ENCODE results near the gene FOXL2NB. TPM values are rescaled to one million over a fixed set of nuclear protein-coding genes. Genes with fewer than 3 reads are reported as not detected.
A peak's percentile ranks its signal among the peaks of the same experiment; 100 is the strongest.

FOXL2NB gene
- total and polyA plus RNA-seq, 5 donors: not detected

GRCh38 chr3:138939561-138940241 is 7.3 kb upstream of the FOXL2NB start:
- Histone ChIP-seq H3K4me3 (ENCODE audit: low read length) (no peak overlapping the region), H3K4me1 (ENCODE audit: control insufficient read depth, insufficient read depth, low read length) (no peaks in the 10 kb centered on the region)
- no peak for ATAC-seq

GRCh38 chr3:138940446-138940845 is 6.6 kb upstream of the FOXL2NB start:
- intact Hi-C loops (cut with DNase I): no loop called here
- Histone ChIP-seq H3K4me1 (ENCODE audit: control insufficient read depth, insufficient read depth, low read length) (no peaks in the 10 kb centered on the region), H3K9me3 (ENCODE audit: control insufficient read depth, low read length) (no peaks in the 10 kb centered on the region), H3K27ac (ENCODE audit: low read length) (no peak overlapping the region), H3K4me3 (ENCODE audit: low read length) (no peak overlapping the region), H3K27me3 (ENCODE audit: control insufficient read depth, insufficient read depth) (no peaks in the 10 kb centered on the region)
- ATAC-seq (no peak), DNase-seq (no peak)
- 66% methylated on average over 6 of the region's 6 CpGs for WGBS

More at GRCh38 chr3:138939561-138940241, 7.3 kb upstream of the FOXL2NB start:
- intact Hi-C loops (cut with DNase I): loop anchor here in 3 of 4 donors (5.0 to 10.0 kb wide), 2 partner anchors 385 to 388 kb away; no protein-coding TSS in a partner anchor
- Histone ChIP-seq H3K27me3 (ENCODE audit: control insufficient read depth, insufficient read depth) (no peaks in the 10 kb centered on the region), H3K27ac (ENCODE audit: low read length) (no peak overlapping the region), H3K9me3 (ENCODE audit: control insufficient read depth, low read length) (no peaks in the 10 kb centered on the region)
- no peak for DNase-seq
- WGBS: 6% methylated on average over 52 of the region's 52 CpGs

- no peak for ATAC-seq
- no peak overlapping the region for H3K27ac ChIP-seq (ENCODE audit: low read length)
- H3K9me3 ChIP-seq (ENCODE audit: control insufficient read depth, low read length): no peaks in the 10 kb centered on the region
- intact Hi-C loops (cut with DNase I): no loop called here
- H3K4me3 ChIP-seq (ENCODE audit: low read length): no peak overlapping the region
- H3K27me3 ChIP-seq (ENCODE audit: control insufficient read depth, insufficient read depth): no peaks in the 10 kb centered on the region
- peaks cover 3% of the 10 kb centered on the region for H3K4me1 ChIP-seq (ENCODE audit: control insufficient read depth, insufficient read depth, low read length)
- 59% methylated on average over 7 of the region's 7 CpGs for WGBS
- DNase-seq: peak in 1 of 3 donors; percentile 76
These were observed 5.6 kb upstream of the FOXL2NB start for GRCh38 chr3:138941259-138941885.

- Histone ChIP-seq H3K4me1 (ENCODE audit: control insufficient read depth, insufficient read depth, low read length) (peaks cover 3% of the 10 kb centered on the region), H3K4me3 (ENCODE audit: low read length) (no peak overlapping the region), H3K27me3 (ENCODE audit: control insufficient read depth, insufficient read depth) (no peaks in the 10 kb centered on the region), H3K9me3 (ENCODE audit: control insufficient read depth, low read length) (no peaks in the 10 kb centered on the region), H3K27ac (ENCODE audit: low read length) (no peak overlapping the region)
- intact Hi-C loops (cut with DNase I): no loop called here
- no peak for DNase-seq
- WGBS: 72% methylated on average over 4 of the region's 4 CpGs
- ATAC-seq: no peak
These were observed 4.7 kb upstream of the FOXL2NB start for GRCh38 chr3:138942271-138942670.

GRCh38 chr3:138942861-138943623 is 4.0 kb upstream of the FOXL2NB start:
- WGBS: 22% methylated on average over 25 of the region's 25 CpGs
- H3K4me3 ChIP-seq (ENCODE audit: low read length): no peak overlapping the region
- H3K4me1 ChIP-seq (ENCODE audit: control insufficient read depth, insufficient read depth, low read length): peaks cover 3% of the 10 kb centered on the region
- intact Hi-C loops (cut with DNase I): no loop called here
- no peak for DNase-seq
- H3K27ac ChIP-seq (ENCODE audit: low read length): no peak overlapping the region
- ATAC-seq: no peak
- H3K27me3 ChIP-seq (ENCODE audit: control insufficient read depth, insufficient read depth): no peaks in the 10 kb centered on the region
- H3K9me3 ChIP-seq (ENCODE audit: control insufficient read depth, low read length): no peaks in the 10 kb centered on the region

GRCh38 chr3:138943724-138944653 is 3.0 kb upstream of the FOXL2NB start:
- peaks cover 3% of the 10 kb centered on the region for H3K4me1 ChIP-seq (ENCODE audit: control insufficient read depth, insufficient read depth, low read length)
- intact Hi-C loops (cut with DNase I): no loop called here
- 16% methylated on average over 30 of the region's 30 CpGs for WGBS
- no peak for DNase-seq
- no peak overlapping the region for H3K27ac ChIP-seq (ENCODE audit: low read length)
- no peak overlapping the region for H3K4me3 ChIP-seq (ENCODE audit: low read length)
- H3K9me3 ChIP-seq (ENCODE audit: control insufficient read depth, low read length): no peaks in the 10 kb centered on the region
- no peaks in the 10 kb centered on the region for H3K27me3 ChIP-seq (ENCODE audit: control insufficient read depth, insufficient read depth)
- no peak for ATAC-seq

GRCh38 chr3:138944654-138944928 is 2.4 kb upstream of the FOXL2NB start:
- Histone ChIP-seq H3K4me3 (ENCODE audit: low read length) (peak overlapping the region; percentile 0), H3K27me3 (ENCODE audit: control insufficient read depth, insufficient read depth) (no peaks in the 10 kb centered on the region), H3K9me3 (ENCODE audit: control insufficient read depth, low read length) (no peaks in the 10 kb centered on the region), H3K4me1 (ENCODE audit: control insufficient read depth, insufficient read depth, low read length) (peaks cover 3% of the 10 kb centered on the region), H3K27ac (ENCODE audit: low read length) (no peak overlapping the region)
- ATAC-seq (no peak), DNase-seq (no peak)
- intact Hi-C loops (cut with DNase I): no loop called here
- 14% methylated on average over 12 of the region's 12 CpGs for WGBS

GRCh38 chr3:138944929-138945708 is 1.9 kb upstream of the FOXL2NB start:
- whole genome bisulfite sequencing: 3% methylated on average over 80 of the region's 80 CpGs
- no peak for ATAC-seq
- no peak for DNase-seq
- no peak overlapping the region for H3K27ac ChIP-seq (ENCODE audit: low read length)
- no peaks in the 10 kb centered on the region for H3K27me3 ChIP-seq (ENCODE audit: control insufficient read depth, insufficient read depth)
- intact Hi-C loops (cut with DNase I): no loop called here
- no peaks in the 10 kb centered on the region for H3K9me3 ChIP-seq (ENCODE audit: control insufficient read depth, low read length)
- peak overlapping the region; percentile 46 for H3K4me3 ChIP-seq (ENCODE audit: low read length)
- peaks cover 3% of the 10 kb centered on the region for H3K4me1 ChIP-seq (ENCODE audit: control insufficient read depth, insufficient read depth, low read length)

- Histone ChIP-seq H3K4me1 (ENCODE audit: control insufficient read depth, insufficient read depth, low read length) (peaks cover 3% of the 10 kb centered on the region), H3K27me3 (ENCODE audit: control insufficient read depth, insufficient read depth) (no peaks in the 10 kb centered on the region)
- WGBS: 1% methylated on average over 120 of the region's 120 CpGs
These were observed 1.0 kb upstream of the FOXL2NB start for GRCh38 chr3:138945709-138946662.

More at GRCh38 chr3:138945709-138946662, 1.0 kb upstream of the FOXL2NB start:
- H3K4me3 ChIP-seq (ENCODE audit: low read length): peak overlapping the region; percentile 46
- intact Hi-C loops (cut with DNase I): no loop called here
- ATAC-seq (no peak), DNase-seq (no peak)
- no peak overlapping the region for H3K27ac ChIP-seq (ENCODE audit: low read length)
- H3K9me3 ChIP-seq (ENCODE audit: control insufficient read depth, low read length): no peaks in the 10 kb centered on the region
